ENCODE data around the gene KLHL5.

KLHL5 gene

DNA sequence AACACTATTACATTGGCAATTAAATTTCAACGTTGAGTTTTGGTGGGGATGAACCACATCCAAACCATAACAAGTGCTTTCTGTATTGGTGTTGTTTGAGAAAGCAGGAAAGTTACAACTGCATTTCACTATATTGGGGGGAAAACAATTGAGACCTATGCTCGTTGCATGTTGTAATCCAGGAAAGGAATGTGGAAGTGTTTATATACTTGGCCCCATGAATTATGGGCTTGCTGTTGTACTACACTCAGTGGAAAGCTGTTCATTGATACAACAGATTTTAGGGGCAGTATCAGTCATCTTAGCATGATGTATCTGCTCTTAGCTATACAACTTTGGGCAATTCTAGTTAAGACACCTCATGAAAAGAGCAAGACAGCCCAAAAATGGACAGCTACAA is 52.4 kb downstream of the KLHL5 start:
- DNase-seq (ENCODE audit: low read depth) = no peak
- H3K4me3 ChIP-seq (ENCODE audit: low read depth, low read length) = no peak overlapping the region
- TF ChIP-seq, protein P1, sequence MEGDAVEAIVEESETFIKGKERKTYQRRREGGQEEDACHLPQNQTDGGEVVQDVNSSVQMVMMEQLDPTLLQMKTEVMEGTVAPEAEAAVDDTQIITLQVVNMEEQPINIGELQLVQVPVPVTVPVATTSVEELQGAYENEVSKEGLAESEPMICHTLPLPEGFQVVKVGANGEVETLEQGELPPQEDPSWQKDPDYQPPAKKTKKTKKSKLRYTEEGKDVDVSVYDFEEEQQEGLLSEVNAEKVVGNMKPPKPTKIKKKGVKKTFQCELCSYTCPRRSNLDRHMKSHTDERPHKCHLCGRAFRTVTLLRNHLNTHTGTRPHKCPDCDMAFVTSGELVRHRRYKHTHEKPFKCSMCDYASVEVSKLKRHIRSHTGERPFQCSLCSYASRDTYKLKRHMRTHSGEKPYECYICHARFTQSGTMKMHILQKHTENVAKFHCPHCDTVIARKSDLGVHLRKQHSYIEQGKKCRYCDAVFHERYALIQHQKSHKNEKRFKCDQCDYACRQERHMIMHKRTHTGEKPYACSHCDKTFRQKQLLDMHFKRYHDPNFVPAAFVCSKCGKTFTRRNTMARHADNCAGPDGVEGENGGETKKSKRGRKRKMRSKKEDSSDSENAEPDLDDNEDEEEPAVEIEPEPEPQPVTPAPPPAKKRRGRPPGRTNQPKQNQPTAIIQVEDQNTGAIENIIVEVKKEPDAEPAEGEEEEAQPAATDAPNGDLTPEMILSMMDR (IDR thresholded peaks at IDR 0.05; ENCODE audit: control insufficient read depth, extremely low read depth, insufficient read depth) = no peak

DNA sequence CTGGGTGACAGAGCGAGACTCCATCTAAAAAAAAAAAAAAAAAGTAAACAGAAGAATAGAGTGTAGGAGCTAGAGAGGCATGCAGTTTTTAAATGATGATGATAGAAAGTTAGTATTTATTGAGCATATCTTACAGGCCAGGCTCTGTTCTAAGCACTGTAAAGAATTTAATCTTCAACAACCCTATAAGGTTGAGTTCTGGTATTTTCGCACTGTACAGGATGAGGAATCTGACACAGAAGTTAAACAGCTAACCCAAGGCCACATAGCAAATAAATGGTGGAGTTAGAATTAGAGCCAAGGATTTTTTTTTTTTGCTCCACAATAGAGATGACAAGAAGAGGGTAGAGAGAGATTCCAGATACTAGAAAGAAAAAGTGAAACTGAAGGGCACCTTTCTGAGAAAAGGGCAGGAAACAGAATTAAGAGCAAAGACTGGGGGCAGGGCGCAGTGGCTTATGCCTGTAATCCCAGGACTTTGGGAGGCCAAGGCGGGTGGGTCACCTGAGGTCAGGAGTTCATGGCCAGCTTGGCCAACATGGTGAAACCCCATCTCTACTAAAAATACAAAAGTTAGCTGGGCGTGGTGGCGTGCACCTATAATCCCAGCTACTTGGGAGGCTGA is 56.1 kb downstream of the KLHL5 start:
- H3K4me3 ChIP-seq (ENCODE audit: low read depth, low read length) = no peak overlapping the region
- TF ChIP-seq, protein P1 (IDR thresholded peaks at IDR 0.05; ENCODE audit: control insufficient read depth, extremely low read depth, insufficient read depth) = no peak
- DNase-seq (ENCODE audit: low read depth) = no peak

DNA sequence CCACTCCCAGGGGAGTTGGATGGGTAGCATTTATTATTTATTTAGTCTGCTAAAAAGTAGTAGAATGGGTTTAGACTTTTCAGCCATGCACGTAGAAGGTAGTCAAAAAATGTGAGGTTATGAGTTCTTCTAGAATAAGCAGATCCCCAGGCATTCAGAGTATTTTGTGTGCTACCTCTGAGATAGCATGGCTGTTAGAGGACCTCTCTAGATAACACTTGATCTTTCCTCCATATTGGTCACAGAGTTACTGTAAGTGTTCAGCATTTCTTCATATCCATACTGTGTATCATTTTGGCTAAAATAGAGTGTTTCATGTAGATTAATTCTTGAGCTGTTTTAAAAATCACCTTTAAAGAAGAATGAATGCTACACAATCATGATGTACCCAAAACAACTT is 58.4 kb downstream of the KLHL5 start:
- TF ChIP-seq, protein P1 (IDR thresholded peaks at IDR 0.05; ENCODE audit: control insufficient read depth, extremely low read depth, insufficient read depth) = no peak
- no peak overlapping the region for H3K4me3 ChIP-seq (ENCODE audit: low read depth, low read length)
- no peak for DNase-seq (ENCODE audit: low read depth)

DNA sequence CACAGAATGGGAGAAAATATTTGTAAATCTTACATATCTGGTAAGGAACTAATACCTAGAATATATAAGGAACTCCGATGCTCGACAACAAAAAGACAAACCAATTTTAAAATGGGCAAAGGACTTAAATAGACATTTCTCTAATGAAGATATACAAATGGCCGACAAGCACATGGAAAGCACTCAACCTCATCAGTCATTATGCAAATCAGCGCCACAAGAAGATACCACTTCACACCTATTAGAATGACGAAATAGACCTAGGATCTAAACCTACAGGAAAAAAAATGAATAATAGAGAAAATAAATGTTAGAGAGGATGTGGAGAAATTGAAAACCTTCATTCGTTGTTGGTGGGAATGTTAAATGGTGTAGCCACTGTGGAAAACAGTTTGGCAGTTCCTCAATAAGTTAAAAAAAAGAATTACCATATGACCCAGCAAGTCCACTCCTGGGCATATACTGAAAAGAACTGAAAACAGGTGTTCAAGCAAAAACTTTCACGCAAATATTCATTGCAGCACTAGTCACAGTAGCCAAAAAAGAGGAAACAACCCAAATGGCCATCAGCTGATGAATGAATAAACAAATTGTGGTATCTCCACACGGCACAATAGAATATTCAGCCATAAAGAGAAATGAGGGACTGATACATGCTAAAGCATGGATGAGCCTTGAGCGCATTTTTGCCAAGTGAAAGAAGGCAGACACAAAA is 63.0 kb downstream of the KLHL5 start:
- no peak overlapping the region for H3K4me3 ChIP-seq (ENCODE audit: low read depth, low read length)
- DNase-seq (ENCODE audit: low read depth) = no peak
- TF ChIP-seq, protein P1 (IDR thresholded peaks at IDR 0.05; ENCODE audit: control insufficient read depth, extremely low read depth, insufficient read depth) = no peak

DNA sequence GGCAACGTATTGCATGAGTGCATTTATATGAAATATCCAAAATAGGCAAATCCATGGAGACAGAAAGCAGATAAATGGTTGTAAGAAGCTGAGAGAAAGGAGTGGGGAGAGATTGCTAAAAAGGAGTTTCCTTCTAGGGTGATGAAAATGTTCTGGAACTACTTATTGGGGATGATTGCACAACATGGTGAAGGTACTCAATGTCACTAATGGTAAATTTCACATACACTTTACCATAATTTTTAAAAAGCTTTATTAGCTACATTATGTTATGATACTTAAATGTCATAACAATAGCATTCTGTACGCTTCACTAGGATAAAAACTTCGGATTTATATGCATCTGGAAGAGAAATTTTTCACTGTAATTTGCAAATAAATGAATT is 63.6 kb downstream of the KLHL5 start:
- TF ChIP-seq, protein P1 (IDR thresholded peaks at IDR 0.05; ENCODE audit: control insufficient read depth, extremely low read depth, insufficient read depth) = no peak
- H3K4me3 ChIP-seq (ENCODE audit: low read depth, low read length) = no peak overlapping the region
- no peak for DNase-seq (ENCODE audit: low read depth)

DNA sequence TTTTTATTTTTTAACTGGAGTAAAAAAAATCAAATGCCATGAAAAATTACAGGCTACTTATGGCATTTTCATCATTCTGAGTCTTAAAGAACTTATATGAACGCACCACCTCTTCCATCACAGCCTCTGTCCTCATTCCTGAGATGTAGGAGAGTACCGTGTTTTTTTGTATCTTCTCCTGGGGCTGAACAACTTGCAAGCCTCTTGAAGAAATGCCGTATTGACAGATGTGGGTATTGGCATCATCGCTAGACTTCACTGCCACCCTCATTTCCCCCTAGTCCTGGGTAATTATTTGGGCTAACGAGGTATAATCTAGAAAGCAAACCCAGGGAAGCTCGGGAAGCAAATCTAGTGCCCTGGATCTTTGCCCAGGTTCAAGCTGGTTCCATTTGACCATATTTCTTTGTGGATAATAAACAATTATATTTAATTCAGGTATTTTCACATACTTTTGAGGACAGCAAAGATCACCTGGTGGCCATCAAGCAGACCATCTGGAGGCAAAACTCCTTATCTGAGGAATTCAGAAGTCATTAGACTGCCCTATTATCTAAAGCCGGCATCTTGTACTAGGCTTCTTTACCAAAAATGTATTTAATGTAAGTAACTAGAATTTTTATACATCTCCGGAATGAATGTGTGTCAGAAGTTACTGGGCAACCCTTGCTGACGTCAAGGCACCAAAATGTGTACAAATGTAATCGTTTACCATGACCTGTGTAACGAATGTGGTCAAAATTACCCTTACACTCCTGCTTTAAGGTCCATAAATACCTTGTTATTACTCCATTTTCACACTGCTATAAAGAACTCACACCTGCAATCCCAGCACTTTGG is 64.4 kb downstream of the KLHL5 start:
- H3K4me3 ChIP-seq (ENCODE audit: low read depth, low read length) = no peak overlapping the region
- TF ChIP-seq, protein P1 (IDR thresholded peaks at IDR 0.05; ENCODE audit: control insufficient read depth, extremely low read depth, insufficient read depth) = no peak
- no peak for DNase-seq (ENCODE audit: low read depth)
